Activated CD4-positive, CD25-positive, alpha-beta regulatory T cell (primary cell): ENCODE data around the gene IFNA10.
"Not testable (repeated sequence)": the region's sequence is repeated elsewhere in the genome, so short reads cannot be mapped to it uniquely, and the experiment has no call there.

Experiments used
- DNase-seq, 4 experiments: peaks; one replicate each; lab custom pipeline; 2025; lab: John Stamatoyannopoulos, UW

The IFNA10 gene

DNA sequence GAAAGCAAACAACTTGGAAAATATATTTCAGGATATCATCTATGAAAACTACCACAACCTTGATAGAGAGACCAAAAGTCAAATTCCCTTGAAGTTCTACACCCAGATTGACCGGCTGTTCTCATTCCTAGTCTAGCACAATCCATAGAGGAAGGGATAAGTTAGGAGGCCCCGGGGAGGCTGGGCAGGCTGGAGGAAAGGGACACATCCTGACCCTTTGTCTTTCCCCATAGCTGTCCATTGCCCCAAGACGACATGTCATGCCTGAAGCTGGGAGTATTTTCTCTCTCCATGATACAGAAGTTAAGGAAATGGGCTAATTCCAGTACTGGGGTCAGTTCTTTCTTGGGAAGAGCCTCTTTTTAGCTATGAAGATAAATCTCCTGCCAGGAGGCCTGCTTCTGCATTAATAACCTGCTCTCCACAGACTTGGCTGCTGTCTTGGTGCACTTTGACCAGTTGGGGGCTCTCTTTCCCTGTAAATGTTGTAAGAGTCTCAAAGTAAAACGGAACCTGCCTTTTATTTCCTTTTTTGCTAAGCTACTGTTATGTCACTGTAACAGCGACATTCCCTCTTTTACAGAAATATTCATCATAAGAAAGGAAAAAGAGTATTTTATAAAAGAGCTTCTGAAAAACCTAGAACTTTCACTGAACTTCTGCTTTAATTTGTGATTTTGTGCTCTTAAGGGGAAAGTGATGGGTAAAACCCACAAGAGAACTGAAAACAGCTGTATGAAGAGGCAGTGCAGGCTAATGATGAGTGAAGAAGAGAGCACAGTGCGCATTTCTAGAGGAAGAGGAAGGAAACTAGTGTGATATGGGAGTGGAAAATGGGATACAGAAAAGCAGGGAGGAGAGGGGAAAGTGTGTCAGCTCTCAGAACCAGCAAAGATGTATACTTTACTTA lies 11.8 kb downstream of the IFNA10 start:
- DNase-seq: not testable (repeated sequence)

DNA sequence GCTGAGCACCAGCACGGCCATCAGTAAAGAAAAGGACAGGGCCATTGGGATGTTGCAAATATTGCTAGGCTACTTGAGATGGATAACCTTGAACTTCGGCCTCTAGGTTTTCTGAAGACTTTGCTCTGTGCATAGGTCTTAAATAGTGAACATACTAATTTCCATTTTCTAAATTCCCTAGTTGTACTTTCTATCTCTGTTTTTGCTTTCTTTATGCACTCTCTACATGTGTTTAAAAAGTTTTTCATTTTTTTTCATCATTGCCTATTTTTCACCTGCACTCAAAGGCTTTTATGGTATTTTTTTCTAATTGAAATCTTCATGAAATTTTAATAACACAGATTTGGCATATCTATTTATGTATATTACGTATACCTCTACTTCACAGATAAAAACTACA lies 19.5 kb downstream of the IFNA10 start, which contains the start of gene IFNA4:
IFNA4 (minus strand) TSS at position 101 of the 400 bp plus-strand sequence; CDS start at position 45, 56 bp downstream.
- not testable (repeated sequence) for DNase-seq

DNA sequence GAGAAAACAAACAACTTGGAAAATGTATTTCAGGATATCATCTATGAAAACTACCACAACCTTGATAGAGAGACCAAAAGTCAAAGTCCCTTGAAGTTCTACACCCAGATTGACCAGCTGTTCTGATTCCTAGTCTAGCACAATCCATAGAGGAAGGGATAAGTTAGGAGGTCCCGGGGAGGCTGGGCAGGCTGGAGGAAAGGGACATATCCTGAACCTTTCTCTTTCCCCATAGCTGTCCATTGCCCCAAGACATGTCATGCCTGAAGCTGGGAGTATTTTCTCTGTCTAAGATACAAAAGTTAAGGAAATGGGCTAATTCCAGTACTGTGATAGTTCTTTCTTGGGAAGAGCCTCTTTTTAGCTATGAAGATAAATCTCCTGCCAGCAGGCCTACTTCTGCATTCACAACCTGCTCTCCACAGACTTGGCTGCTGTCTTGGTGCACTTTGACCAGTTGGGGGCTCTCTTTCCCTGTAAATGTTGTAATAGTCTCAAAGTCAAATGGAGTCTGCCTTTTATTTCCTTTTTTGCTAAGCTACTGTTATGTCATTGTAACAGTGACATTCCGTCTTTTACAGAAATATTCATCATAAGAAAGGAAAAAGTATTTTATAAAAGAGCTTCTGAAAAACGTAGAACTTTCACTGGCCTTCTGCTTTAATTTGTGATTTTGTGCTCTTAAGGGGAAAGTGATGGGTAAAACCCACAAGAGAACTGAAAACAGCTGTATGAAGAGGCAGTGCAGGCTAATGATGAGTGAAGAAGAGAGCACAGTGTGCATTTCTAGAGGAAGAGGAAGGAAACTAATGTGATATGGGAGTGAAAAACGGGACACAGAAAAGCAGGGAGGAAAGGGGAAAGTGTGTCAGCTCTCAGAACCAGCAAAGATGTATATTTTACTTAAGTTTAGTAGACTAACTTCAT lies 23.9 kb downstream of the IFNA10 start:
- DNase-seq: not testable (repeated sequence)

DNA sequence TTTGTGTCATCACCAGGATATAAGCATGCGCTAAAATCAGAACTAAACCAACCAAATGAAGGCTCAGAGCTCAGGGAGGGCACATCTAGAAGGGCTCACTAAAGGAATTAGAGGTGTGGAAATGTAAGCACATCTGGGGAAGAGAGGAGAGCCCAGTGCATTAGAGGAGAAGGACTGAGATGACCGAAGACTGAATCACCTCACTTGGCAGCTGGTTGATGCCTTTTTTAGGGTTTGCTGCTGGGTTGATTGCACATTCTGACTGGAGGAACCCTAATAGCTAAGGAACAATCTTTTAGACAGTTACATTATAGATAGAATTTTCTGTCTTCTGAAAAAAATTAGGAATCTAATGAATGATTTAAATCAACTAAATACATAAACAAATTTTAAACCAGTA lies 32.3 kb downstream of the IFNA10 start:
- DNase-seq: no peak

DNA sequence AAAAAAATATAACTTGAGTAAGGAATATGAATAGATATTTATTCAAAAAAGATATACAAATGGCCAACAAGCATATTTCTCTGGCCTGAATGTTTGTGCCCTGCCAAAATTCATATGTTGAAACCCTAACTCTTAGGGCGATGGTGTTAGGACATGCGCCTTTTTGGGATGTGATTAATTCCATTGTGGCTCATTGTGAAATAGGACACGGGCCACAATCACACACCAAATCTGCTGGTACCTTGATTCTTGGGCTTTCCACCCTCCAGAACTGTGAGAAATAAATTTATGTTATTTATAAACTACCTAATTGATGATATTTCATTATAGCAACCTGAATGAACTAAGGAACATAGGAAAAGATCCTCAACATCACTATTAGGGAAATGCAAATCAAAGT lies 34.8 kb downstream of the IFNA10 start:
- no peak for DNase-seq

DNA sequence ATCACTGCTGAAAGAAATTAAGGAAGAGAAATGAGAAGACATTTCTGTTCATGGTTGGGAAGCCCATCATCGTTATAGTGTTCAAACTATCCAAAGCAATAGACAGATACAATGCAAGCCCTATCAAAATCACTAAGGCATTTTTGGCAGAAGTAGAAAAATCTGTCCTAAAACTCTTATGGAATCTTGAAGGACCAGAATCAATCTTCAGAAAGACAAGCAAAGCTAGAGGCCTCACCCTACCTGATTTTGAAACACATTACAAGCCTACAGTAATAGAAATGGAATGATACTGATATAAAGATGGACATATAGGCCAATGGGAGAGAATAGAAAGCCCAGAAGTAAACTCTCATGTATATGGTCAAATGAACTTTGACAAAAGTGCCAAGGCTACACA lies 35.6 kb downstream of the IFNA10 start:
- DNase-seq: no peak

DNA sequence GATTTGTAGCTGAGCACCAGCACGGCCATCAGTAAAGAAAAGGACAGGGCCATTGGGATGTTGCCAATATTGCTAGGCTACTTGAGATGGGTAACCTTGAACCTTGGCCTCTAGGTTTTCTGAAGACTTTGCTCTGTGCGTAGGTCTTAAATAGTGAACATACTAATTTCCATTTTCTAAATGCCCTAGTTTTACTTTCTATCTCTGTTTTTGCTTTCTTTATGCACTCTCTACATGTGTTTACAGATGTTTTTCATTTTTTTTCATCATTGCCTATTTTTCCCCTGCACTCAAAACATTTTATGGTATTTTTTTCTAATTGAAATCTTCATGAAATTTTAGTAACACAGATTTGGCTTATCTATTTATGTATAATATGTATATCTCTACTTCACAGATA lies 40.4 kb downstream of the IFNA10 start, which contains the start of gene IFNA21:
IFNA21 (minus strand) TSS at position 101 of the 400 bp plus-strand sequence; CDS start at position 53, 48 bp downstream.
- not testable (repeated sequence) for DNase-seq

DNA sequence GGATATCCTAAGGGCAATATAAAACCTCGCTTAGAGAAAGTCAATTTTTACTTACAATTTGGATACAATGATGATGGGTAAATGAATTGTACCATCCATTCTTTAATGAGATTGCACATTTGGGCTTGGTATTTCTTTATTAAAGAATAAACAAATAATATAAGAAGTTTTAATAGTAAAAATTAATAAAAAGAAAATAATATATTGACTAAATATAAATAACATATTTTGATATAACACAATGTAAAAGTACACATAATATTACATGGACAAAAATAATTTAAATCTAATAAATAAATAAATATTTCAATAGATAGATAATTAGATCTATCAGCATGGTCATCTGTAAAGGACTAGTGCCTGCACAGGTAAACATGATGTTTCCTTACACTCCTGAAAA lies 41.4 kb downstream of the IFNA10 start:
- DNase-seq: no peak

DNA sequence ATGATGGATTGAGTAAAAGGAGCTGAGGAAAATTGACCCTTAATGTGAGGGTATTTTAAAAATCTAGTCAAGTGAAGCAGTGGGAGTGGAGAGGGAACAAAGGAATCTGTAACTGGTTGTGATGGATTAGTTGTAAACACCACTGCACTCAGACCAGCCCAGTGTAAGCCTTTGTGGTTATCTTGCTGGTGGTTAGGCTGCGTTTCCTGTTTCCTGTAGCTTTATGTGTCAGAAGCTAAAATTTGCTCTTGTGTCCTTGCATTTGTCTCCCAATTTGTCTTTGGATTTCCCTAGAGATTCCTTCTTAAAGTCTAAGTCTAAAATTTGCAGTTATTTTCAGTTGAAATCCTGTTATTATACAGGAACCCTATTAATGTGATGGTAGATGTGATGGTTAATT lies 46.8 kb downstream of the IFNA10 start:
- no peak for DNase-seq
